ENCODE data around the gene NDUFV2. TPM values are rescaled to one million over a fixed set of nuclear protein-coding genes. Genes with fewer than 3 reads are reported as not detected.

NDUFV2 gene
- total RNA-seq, 4 donors from 2014 or later = 62.4 to 91.3 (median 74.6) TPM

- Histone ChIP-seq H3K9me3 (no peaks in the 10 kb centered on the region), H3K4me1 (peaks cover 0 to 26% (median 1%) of the 10 kb centered on the region in 4 donors), H3K27ac (no peak overlapping the region), H3K4me3 (no peak overlapping the region), H3K27me3 (no peaks in the 10 kb centered on the region), H3K36me3 (peaks cover 0 to 71% (median 5%) of the 10 kb centered on the region in 3 donors)
- no peak for DNase-seq (ENCODE audit: low spot score in 2 of 2)
- WGBS, 2 donors = 75 to 85% methylated on average over 3 of the region's 3 CpGs
- no peak for TF ChIP-seq CTCF (IDR thresholded peaks at IDR 0.05)
- no peak for TF ChIP-seq POLR2A (IDR thresholded peaks at IDR 0.05)
- TF ChIP-seq EP300 (IDR thresholded peaks at IDR 0.05) = no peak
These were observed 23.8 kb downstream of the NDUFV2 start for GRCh38 chr18:9126337-9126736.

GRCh38 chr18:9130195-9130594, 27.7 kb downstream of the NDUFV2 start:
- Histone ChIP-seq H3K4me3 (no peak overlapping the region), H3K4me1 (peaks cover 0 to 22% (median under 1%) of the 10 kb centered on the region in 4 donors), H3K9me3 (no peaks in the 10 kb centered on the region), H3K36me3 (peaks cover 0 to 56% (median 5%) of the 10 kb centered on the region in 3 donors), H3K27ac (peak overlapping the region in 1 of 4 donors; percentile 2), H3K27me3 (no peaks in the 10 kb centered on the region)
- no peak for DNase-seq (ENCODE audit: low spot score in 2 of 2)
- 82 to 90% methylated on average over 4 of the region's 4 CpGs for WGBS, 2 donors
- TF ChIP-seq EP300 (IDR thresholded peaks at IDR 0.05) (no peak), POLR2A (IDR thresholded peaks at IDR 0.05) (no peak), CTCF (IDR thresholded peaks at IDR 0.05) (no peak)

- no peaks in the 10 kb centered on the region for H3K9me3 ChIP-seq
- peaks cover 0 to 28% (median 3%) of the 10 kb centered on the region in 4 donors for H3K4me1 ChIP-seq
- H3K4me3 ChIP-seq = no peak overlapping the region
- H3K36me3 ChIP-seq = peaks cover 0 to 51% (median 5%) of the 10 kb centered on the region in 3 donors
- WGBS, 2 donors = 45 to 50% methylated on average over 2 of the region's 2 CpGs
- no peak for DNase-seq (ENCODE audit: low spot score in 2 of 2)
- TF ChIP-seq CTCF (IDR thresholded peaks at IDR 0.05) = no peak
- peak overlapping the region in 1 of 4 donors; percentile 31 for H3K27ac ChIP-seq
- H3K27me3 ChIP-seq = no peaks in the 10 kb centered on the region
These were observed 28.3 kb downstream of the NDUFV2 start for GRCh38 chr18:9130806-9131205.

- DNase-seq (ENCODE audit: low spot score in 2 of 2) = no peak
- no peaks in the 10 kb centered on the region for H3K9me3 ChIP-seq
- peaks cover 0 to 34% (median 3%) of the 10 kb centered on the region in 3 donors for H3K36me3 ChIP-seq
- peak overlapping the region in 1 of 4 donors; percentile 26 for H3K27ac ChIP-seq
- H3K4me3 ChIP-seq = no peak overlapping the region
- H3K27me3 ChIP-seq = no peaks in the 10 kb centered on the region
- H3K4me1 ChIP-seq = peaks cover 0 to 23% (median 3%) of the 10 kb centered on the region in 4 donors
- 97 to 98% methylated on average over 4 of the region's 4 CpGs for WGBS, 2 donors
- TF ChIP-seq CTCF (IDR thresholded peaks at IDR 0.05) (no peak), EP300 (IDR thresholded peaks at IDR 0.05) (no peak), POLR2A (IDR thresholded peaks at IDR 0.05) (no peak)
These were observed 30.1 kb downstream of the NDUFV2 start for GRCh38 chr18:9132628-9133027.

- Histone ChIP-seq H3K27me3 (no peaks in the 10 kb centered on the region), H3K36me3 (peaks cover 0 to 30% (median 0%) of the 10 kb centered on the region in 3 donors), H3K4me3 (no peak overlapping the region), H3K27ac (peak overlapping the region in 1 of 4 donors; percentile 26), H3K9me3 (no peaks in the 10 kb centered on the region), H3K4me1 (peaks cover 0 to 27% (median 3%) of the 10 kb centered on the region in 4 donors)
- 86 to 88% methylated on average over 2 of the region's 2 CpGs for WGBS, 2 donors
- DNase-seq (ENCODE audit: low spot score in 2 of 2) = no peak
- no peak for TF ChIP-seq POLR2A (IDR thresholded peaks at IDR 0.05)
- TF ChIP-seq CTCF (IDR thresholded peaks at IDR 0.05) = no peak
- no peak for TF ChIP-seq EP300 (IDR thresholded peaks at IDR 0.05)
These were observed 30.7 kb downstream of the NDUFV2 start for GRCh38 chr18:9133225-9133624.

Data from tibial nerve (tissue), 4 donors.